SU-DHL-6 (cell line): ENCODE measurements around the gene ADA.

Experiments used
- CTCF ChIP-seq: fragments of 200-600 bp; sonication (generic); IDR thresholded peaks from one replicate; pipeline ENCODE4 v1.5.1; 2017; ENCODE audit warnings: antibody characterized with exemption, mild to moderate bottlenecking, low read length, moderate library complexity; ENCODE audit not compliant: insufficient read depth, poor library complexity, severe bottlenecking
- EZH2phosphoT487 ChIP-seq: fragments of 200-600 bp; sonication (generic), shearing (Covaris generic); conservative IDR thresholded peaks from 2 replicates; pipeline ENCODE4 v1.6.1; 2018; ENCODE audit warnings: mild to moderate bottlenecking, antibody characterized with exemption, low read length, moderate library complexity, mixed read lengths

- TF ChIP-seq CTCF (no peak), EZH2phosphoT487 (no peak)
Measured at GRCh38 chr20:44646641-44647274, 4.7 kb downstream of the ADA start.
